Fibroblast of the aortic adventitia (primary cell): ENCODE data around the gene GALNT1. TPM values are rescaled to one million over a fixed set of nuclear protein-coding genes. Genes with fewer than 3 reads are reported as not detected.

Source experiments
- DNase-seq: peaks from one replicate; pipeline ENCODE4 v3.0.0-alpha.2; 2010; ENCODE audit warnings: low read depth
- H3K4me3 ChIP-seq: 2 replicates; pipeline ENCODE4 v1.5.1; 2011; ENCODE audit warnings: low read depth, mild to moderate bottlenecking, control low read depth, low read length, moderate library complexity
- total RNA-seq: library from RNA; depleted of rRNA; stranded (reverse); fragments of >200 nt; gene quantifications from 2 replicates; pipeline ENCODE4 v1.2.3, GENCODE V29; 2012; ENCODE audit warnings: low replicate concordance
- TF ChIP-seq, protein P1 (sequence below): IDR thresholded peaks from 2 replicates; pipeline ENCODE4 v1.5.1; 2011; ENCODE audit warnings: mild to moderate bottlenecking, low read length, control low read depth, inconsistent platforms; ENCODE audit not compliant: insufficient read depth

The GALNT1 gene
- total RNA-seq, 1 donor, result 49.0 TPM

DNA sequence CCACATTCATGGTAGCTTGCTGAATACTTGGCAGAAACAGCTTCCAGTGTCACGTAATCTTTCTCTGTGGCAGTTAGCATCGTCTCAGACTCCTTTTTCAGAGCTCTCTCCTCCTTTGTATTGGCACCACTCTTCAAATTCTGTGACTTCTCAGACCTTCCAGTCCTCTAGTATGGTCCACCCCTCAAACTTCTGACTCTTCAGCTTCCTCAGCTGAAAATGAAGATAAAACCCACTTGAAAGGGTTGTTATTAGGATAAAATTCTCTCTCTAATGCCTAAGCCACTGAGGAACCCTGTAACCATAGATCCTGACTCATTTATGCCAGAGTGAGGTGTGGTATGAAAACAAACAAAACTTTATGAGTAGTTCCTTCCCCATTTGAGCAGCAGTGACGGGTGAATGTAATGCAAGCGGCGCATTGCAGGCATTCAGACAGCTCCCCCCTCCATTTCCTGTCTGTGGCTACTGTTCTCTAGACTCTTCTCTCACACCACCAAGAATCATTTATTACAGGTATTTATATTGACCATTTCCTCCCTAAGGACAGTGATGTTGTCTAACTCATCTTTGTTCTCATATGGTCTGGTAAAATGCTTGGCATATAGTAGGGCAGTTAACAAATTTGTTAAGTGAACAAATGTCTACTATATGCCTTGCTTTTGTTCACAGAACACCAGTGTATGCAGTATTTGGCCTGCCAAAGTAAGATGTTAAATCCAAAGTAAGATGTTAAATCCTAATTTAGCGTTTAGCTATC is 35.3 kb downstream of the GALNT1 start:
- no peak overlapping the region for H3K4me3 ChIP-seq
- peak; percentile 37 for DNase-seq
- TF ChIP-seq, protein P1, sequence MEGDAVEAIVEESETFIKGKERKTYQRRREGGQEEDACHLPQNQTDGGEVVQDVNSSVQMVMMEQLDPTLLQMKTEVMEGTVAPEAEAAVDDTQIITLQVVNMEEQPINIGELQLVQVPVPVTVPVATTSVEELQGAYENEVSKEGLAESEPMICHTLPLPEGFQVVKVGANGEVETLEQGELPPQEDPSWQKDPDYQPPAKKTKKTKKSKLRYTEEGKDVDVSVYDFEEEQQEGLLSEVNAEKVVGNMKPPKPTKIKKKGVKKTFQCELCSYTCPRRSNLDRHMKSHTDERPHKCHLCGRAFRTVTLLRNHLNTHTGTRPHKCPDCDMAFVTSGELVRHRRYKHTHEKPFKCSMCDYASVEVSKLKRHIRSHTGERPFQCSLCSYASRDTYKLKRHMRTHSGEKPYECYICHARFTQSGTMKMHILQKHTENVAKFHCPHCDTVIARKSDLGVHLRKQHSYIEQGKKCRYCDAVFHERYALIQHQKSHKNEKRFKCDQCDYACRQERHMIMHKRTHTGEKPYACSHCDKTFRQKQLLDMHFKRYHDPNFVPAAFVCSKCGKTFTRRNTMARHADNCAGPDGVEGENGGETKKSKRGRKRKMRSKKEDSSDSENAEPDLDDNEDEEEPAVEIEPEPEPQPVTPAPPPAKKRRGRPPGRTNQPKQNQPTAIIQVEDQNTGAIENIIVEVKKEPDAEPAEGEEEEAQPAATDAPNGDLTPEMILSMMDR, result no peak

DNA sequence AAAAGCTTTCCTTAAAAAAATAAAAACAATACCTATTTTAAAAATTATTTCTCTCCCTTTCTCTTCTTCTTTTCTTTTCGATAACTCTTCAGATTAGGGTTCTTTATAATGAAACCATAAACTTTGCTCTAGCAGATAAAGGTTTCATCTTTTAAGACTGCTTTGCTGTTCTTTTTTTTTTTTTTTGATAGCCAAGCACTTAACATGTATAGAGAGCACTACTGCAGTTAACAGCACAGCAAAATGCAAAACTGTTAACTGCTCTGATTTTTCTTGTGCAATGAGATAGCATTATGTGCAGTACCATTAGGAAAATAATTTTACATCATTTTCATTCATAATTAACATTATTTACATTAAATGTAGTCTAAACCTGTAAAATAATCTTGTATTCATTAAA is 36.3 kb downstream of the GALNT1 start:
- TF ChIP-seq, protein P1, result no peak
- H3K4me3 ChIP-seq, result no peak overlapping the region
- no peak for DNase-seq

DNA sequence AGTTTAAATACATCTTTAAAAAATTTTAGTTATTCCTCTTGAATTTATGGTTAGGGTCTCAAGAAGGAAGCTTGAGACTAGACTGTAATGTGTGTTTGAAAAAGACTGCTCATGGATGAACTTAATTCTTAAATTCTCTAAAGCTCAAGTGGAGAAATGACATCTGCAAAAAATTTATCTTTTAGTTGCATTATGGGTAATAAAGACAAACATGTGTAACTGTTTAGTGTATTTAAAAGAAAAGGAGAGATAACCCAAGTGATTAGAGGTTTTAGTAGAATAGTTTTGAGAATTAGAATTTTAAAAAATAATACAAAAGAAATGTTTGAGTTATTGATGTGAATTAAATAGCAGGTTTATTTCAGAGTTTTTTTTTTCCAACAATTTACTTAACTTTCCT is 36.7 kb downstream of the GALNT1 start:
- DNase-seq, result no peak
- H3K4me3 ChIP-seq, result no peak overlapping the region
- TF ChIP-seq, protein P1, result no peak

DNA sequence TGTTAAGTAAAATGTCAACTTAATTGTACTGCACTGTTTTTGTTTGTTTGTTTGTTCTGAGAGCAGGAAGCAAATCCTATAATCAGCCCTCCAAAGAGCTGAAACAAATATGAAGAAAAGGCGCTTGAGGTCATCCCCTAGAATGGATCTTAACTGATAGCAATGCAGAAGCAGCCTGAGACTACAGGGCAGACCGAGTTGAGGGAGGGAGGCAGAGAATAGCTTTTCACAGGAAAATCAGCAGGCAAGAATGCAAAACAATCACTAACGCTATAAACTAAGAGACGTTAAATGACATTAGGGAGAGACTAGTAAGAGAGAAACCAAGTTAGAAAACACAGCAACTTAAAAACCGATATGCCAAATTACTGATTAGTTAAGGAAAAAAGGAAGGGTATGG is 37.2 kb downstream of the GALNT1 start:
- TF ChIP-seq, protein P1, result no peak
- DNase-seq, result no peak

DNA sequence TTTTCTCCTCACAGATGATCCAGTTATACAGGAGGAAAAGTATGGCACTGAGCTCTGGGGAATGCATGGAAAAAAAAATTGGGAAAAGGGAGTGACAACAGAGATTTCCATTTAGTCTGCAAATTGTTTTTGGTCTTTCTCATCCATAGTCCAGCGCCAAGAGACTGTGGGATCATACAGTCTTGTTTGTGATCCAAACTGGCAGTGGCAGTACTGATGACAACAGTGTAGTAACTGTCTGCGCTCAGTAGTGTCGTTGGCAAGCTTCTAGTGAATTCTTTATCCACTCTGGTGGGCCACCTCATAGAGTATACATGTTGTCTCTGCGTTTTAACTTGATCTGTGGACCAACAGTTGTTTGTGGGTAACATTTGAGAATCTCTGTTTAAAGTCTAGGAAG is 37.9 kb downstream of the GALNT1 start:
- TF ChIP-seq, protein P1, result no peak
- DNase-seq, result peak; percentile 20
- H3K4me3 ChIP-seq, result no peak overlapping the region

More for the DNA sequence above, 37.2 kb downstream of the GALNT1 start:
- no peak overlapping the region for H3K4me3 ChIP-seq

DNA sequence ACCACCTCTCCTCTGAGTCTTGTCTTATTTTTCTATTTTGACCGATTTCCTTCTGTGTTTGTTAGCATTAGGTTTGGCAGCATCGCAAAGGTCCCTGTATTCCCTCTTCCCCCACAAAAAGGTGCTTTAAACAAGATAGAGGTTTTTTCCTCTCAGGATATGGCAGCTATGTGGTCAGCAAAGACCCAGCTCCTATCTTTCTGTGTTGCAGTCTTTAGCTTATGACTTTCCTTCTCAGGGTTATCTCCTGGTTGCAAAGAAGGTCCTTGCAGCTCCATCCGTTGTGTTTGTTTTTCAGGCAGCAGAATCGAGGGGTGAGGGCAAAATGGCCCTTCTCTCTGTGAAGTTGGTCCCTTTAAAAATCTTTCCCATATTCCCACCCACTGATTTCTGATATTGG is 38.4 kb downstream of the GALNT1 start:
- no peak overlapping the region for H3K4me3 ChIP-seq
- TF ChIP-seq, protein P1, result no peak
- DNase-seq, result no peak

DNA sequence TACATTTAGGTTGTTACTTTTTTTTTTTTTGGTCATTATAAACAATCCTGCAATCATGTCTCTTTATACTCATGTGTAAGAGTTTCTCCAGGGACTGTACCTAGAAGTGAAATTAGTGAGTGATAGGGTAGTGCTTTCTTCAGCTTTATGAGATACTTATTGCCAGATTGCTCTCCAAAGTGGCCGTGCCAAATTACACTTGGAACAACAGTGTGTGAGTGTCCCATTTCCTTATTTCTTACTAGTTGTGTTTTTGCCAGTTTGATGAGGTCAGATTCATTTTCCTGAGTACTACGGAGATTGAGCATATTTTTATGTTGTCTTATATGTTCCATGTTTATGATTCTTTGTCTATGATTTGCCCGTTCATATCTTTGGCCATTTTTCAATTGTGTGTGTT is 39.2 kb downstream of the GALNT1 start:
- H3K4me3 ChIP-seq, result no peak overlapping the region
- TF ChIP-seq, protein P1, result no peak
- peak; percentile 17 for DNase-seq
